ENCODE results near the gene CAMK1D. TPM values are rescaled to one million over a fixed set of nuclear protein-coding genes. Genes with fewer than 3 reads are reported as not detected.

CAMK1D gene
- total RNA-seq, 1 donor from 2014 or later: 58.8 TPM

GRCh38 chr10:12835709-12836108 lies 486.4 kb downstream of the CAMK1D start:
- Mint-ChIP-seq H3K4me1 (no peaks in the 10 kb centered on the region), H3K4me3 (no peak overlapping the region), H3K27ac (no peak overlapping the region), H3K27me3 (no peaks in the 10 kb centered on the region), H3K9me3 (no peaks in the 10 kb centered on the region), H3K36me3 (ENCODE audit: low read depth) (peaks cover 22% of the 10 kb centered on the region)
- ChIA-PET CTCF (no interaction called here), POLR2A (no interaction called here)
- intact Hi-C loops (cut with micrococcal nuclease): no loop called here
- no peak for ATAC-seq (ENCODE audit: low read depth)
- no peak for TF ChIP-seq CTCF (IDR thresholded peaks at IDR 0.05)
- no peak for DNase-seq

- no peak for ATAC-seq (ENCODE audit: low read depth)
- no peak overlapping the region for H3K27ac Mint-ChIP-seq
- intact Hi-C loops (cut with micrococcal nuclease): no loop called here
- POLR2A ChIA-PET: no interaction called here
- H3K27me3 Mint-ChIP-seq: no peaks in the 10 kb centered on the region
- TF ChIP-seq CTCF (IDR thresholded peaks at IDR 0.05): no peak
- H3K4me3 Mint-ChIP-seq: no peak overlapping the region
- no peaks in the 10 kb centered on the region for H3K4me1 Mint-ChIP-seq
- no peak for DNase-seq
- H3K36me3 Mint-ChIP-seq (ENCODE audit: low read depth): peaks cover 4% of the 10 kb centered on the region
- CTCF ChIA-PET: no interaction called here
- no peaks in the 10 kb centered on the region for H3K9me3 Mint-ChIP-seq
Observed at GRCh38 chr10:12838366-12838765, 489.0 kb downstream of the CAMK1D start.

GRCh38 chr10:12838995-12839927 lies 489.9 kb downstream of the CAMK1D start:
- no peak for TF ChIP-seq CTCF (IDR thresholded peaks at IDR 0.05)
- intact Hi-C loops (cut with micrococcal nuclease): no loop called here
- DNase-seq (no peak), ATAC-seq (ENCODE audit: low read depth) (no peak)
- ChIA-PET POLR2A (no interaction called here), CTCF (no interaction called here)
- H3K27me3 Mint-ChIP-seq: no peaks in the 10 kb centered on the region
- H3K36me3 Mint-ChIP-seq (ENCODE audit: low read depth): no peaks in the 10 kb centered on the region
- no peaks in the 10 kb centered on the region for H3K4me1 Mint-ChIP-seq
- H3K27ac Mint-ChIP-seq: no peak overlapping the region
- H3K4me3 Mint-ChIP-seq: no peak overlapping the region
- H3K9me3 Mint-ChIP-seq: no peaks in the 10 kb centered on the region

- Mint-ChIP-seq H3K4me1 (no peaks in the 10 kb centered on the region), H3K27ac (no peak overlapping the region), H3K36me3 (ENCODE audit: low read depth) (no peaks in the 10 kb centered on the region), H3K27me3 (no peaks in the 10 kb centered on the region), H3K4me3 (no peak overlapping the region), H3K9me3 (no peaks in the 10 kb centered on the region)
- ATAC-seq (ENCODE audit: low read depth) (no peak), DNase-seq (no peak)
- intact Hi-C loops (cut with micrococcal nuclease): no loop called here
- POLR2A ChIA-PET: no interaction called here
- no peak for TF ChIP-seq CTCF (IDR thresholded peaks at IDR 0.05)
- CTCF ChIA-PET: no interaction called here
Observed at GRCh38 chr10:12839941-12840611, 490.7 kb downstream of the CAMK1D start.

- Mint-ChIP-seq H3K4me1 (no peaks in the 10 kb centered on the region), H3K36me3 (ENCODE audit: low read depth) (no peaks in the 10 kb centered on the region), H3K9me3 (no peaks in the 10 kb centered on the region), H3K27ac (no peak overlapping the region), H3K27me3 (peaks cover 6% of the 10 kb centered on the region), H3K4me3 (no peak overlapping the region)
- DNase-seq: no peak
- TF ChIP-seq CTCF (IDR thresholded peaks at IDR 0.05): no peak
- ChIA-PET CTCF (no interaction called here), POLR2A (no interaction called here)
- intact Hi-C loops (cut with micrococcal nuclease): no loop called here
- ATAC-seq (ENCODE audit: low read depth): no peak
Observed at GRCh38 chr10:12841426-12841825, 492.1 kb downstream of the CAMK1D start.

Data from activated B cell treated with CpG ODN at 0.5 μM for 24 hours (primary cell).